GM18868 (cell line): ENCODE data around the gene XCR1.
A peak's percentile ranks its signal among the peaks of the same experiment; 100 is the strongest.

ENCODE experiments used
- ATAC-seq: cut with Tn5 transposase; IDR thresholded peaks from one replicate; pipeline ENCODE4 v1.9.1; 2021; ENCODE audit warnings: mild to moderate bottlenecking, moderate library complexity; ENCODE audit not compliant: unreplicated experiment

Gene XCR1

GRCh38 chr3:45984331-45985312 lies 42.7 kb downstream of the XCR1 start:
- no peak for ATAC-seq

- no peak for ATAC-seq
Observed at GRCh38 chr3:45983770-45984169, 43.5 kb downstream of the XCR1 start.

- no peak for ATAC-seq
Observed at GRCh38 chr3:45981346-45982074, 45.8 kb downstream of the XCR1 start.

GRCh38 chr3:45980819-45981218 lies 46.5 kb downstream of the XCR1 start:
- ATAC-seq, result no peak

GRCh38 chr3:45980229-45980813 lies 47.0 kb downstream of the XCR1 start:
- no peak for ATAC-seq

GRCh38 chr3:45979378-45979777 lies 47.9 kb downstream of the XCR1 start:
- ATAC-seq, result peak; percentile 52

- ATAC-seq, result no peak
Observed at GRCh38 chr3:45978006-45978761, 49.1 kb downstream of the XCR1 start.

GRCh38 chr3:45976191-45977091 lies 50.8 kb downstream of the XCR1 start:
- no peak for ATAC-seq

GRCh38 chr3:45975686-45976085 lies 51.6 kb downstream of the XCR1 start:
- ATAC-seq, result no peak

- ATAC-seq, result no peak
Observed at GRCh38 chr3:45974686-45975085, 52.6 kb downstream of the XCR1 start.

GRCh38 chr3:45972534-45973402 lies 54.5 kb downstream of the XCR1 start:
- peak; percentile 46 for ATAC-seq

- ATAC-seq, result no peak
Observed at GRCh38 chr3:45969953-45970352, 57.3 kb downstream of the XCR1 start.

GRCh38 chr3:45969116-45969515 lies 58.2 kb downstream of the XCR1 start:
- no peak for ATAC-seq

GRCh38 chr3:45968706-45969105 lies 58.6 kb downstream of the XCR1 start:
- no peak for ATAC-seq

- ATAC-seq, result no peak
Observed at GRCh38 chr3:45968149-45968548, 59.1 kb downstream of the XCR1 start.

- ATAC-seq, result no peak
Observed at GRCh38 chr3:45967724-45968123, 59.6 kb downstream of the XCR1 start.
